Activated T-cell treated with anti-CD3 and anti-CD28 coated beads for 48 hours (primary cell): Measurements from ENCODE around the gene MUC4.
A peak's percentile ranks its signal among the peaks of the same experiment; 100 is the strongest.
"Not testable (repeated sequence)": the region's sequence is repeated elsewhere in the genome, so short reads cannot be mapped to it uniquely, and the experiment has no call there.

Experiments
- DNase-seq: peaks from one replicate; pipeline ENCODE4 v3.0.0-alpha.2; 2020; ENCODE audit warnings: low read depth

Gene MUC4

DNA sequence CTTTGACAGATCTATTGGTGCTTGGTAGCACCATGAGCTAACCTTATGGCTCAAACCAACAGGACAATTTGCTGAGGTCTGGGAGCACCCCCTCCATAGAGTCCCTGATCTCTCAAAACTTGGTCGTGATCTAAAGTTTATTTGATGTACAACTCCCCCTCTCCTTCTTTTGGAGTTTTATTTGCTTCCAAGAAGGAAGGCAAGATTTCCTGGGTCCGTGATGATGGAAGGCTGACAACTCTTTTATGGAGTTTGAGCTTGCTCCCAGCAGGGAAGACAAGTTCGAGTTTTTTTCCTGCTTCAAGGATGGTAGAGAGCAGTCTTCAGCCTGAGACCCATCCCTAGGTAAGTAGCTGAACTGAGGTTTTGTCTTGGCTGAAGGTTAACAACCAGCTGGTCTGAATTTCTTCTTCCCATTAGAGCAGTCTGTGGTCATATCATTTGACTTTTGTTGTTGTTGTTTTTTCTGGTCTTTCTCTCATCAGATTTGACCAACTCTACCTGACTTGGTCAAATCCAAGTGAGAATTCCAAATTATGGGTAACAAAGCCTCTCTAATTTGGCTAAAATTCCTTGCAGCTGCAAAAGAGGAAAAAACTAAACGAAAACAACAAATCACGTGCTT lies 93.8 kb downstream of the MUC4 start:
- DNase-seq = no peak

DNA sequence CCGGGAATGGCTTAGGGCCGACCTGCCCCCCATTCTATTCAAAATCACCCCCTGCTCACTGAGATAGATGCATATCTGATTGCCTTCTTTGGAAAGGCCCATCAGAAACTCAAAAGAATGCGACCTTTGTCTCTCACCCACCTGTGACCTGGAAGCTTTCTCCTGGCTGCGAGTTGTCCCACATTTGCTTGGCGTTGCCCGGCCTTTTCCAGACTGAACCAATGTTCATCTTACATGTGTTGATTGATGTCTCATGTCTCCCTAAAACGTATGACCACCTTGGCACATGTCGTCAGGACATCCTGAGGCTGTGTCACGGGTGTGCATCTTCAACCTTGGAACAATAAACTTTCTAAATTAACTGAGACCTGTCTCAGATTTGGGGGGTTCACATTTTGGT lies 94.3 kb downstream of the MUC4 start:
- no peak for DNase-seq

DNA sequence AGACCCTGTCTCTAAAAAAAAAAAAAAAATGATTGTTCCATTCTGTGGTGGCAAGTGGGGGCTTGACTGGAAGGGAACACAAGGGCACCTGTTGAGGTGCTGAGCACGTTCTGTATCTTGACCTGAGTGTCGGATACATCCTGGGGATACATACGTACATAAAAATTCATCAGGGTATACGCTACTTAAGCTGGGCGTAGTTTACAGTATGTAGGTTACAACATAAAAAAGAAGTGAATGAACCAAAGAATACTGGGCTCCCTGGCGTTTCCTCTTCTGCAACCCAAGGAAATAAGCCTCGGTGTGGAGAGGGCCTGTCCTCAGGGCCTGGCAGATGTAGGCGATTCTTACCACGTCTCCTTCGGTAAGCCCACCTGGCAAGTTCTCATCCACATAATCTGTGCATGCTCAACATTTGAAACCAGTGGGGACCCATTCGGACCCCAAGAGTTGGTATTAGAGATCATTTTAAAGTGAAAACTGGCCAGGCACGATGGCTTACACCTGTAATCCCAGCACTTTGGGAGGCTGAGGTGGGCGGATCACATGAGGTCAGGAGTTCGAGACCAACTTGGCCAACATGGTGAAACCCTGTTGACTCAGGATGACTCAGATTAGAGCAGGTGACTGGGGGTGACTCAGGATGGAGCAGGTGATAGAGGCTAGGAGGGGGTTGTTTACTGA lies 96.0 kb downstream of the MUC4 start:
- peak; percentile 43 for DNase-seq

DNA sequence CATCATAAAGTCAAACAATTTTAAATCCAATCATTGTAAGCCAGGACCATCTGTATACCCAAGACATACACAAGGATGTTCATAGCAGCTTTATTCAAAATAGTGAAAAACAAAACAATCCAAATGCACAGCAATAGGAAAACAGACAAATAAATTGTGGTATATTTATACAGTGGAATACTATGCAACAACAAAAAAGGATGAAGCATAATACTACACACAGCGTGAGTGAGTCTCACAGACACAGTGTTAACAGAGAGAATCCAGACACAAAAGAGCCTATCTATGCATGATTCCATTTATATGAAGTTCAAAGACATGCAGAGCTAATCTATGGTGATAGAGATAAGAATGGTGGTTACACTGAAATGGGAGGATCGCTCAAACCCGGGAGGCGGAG lies 96.6 kb downstream of the MUC4 start:
- no peak for DNase-seq

DNA sequence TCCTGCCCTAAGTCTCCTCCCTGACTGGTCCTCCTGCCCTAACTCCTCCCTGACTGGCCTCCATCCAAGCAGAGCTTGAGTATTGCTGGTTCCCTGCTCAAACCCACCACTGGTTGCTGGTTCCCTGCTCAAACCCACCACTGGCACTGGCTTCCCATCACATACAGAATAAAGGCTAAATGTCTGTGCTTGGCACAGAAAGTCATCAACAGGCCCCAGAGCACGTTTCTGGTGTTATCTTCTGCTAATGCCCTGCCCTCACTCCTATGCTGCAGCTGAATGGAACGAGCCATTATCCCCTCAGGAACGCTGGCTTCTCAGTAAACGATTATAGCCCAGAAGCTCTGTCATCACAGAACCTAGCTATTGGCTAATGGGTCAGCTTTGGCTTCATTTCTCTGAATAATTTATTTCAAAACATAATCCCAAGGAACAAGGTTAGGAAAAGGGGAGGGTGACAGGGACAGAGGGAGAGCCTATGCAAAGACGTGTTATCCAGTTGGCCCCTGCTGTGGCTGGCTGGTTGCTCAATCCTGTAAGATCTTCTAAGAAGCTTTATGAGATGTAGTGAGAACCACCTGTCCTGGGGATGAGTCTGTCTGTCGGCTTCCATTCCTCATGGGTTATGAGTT lies 97.2 kb downstream of the MUC4 start:
- DNase-seq = no peak

DNA sequence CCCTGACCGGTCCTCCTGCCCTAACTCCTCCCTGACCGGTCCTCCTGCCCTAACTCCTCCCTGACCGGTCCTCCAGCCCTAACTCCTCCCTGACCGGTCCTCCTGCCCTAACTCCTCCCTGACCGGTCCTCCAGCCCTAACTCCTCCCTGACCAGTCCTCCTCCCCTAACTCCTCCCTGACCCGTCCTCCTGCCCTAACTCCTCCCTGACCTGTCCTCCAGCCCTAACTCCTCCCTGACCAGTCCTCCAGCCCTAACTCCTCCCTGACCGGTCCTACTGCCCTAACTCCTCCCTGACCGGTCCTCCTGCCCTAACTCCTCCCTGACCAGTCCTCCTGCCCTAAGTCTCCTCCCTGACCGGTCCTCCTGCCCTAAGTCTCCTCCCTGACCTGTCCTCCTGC lies 98.6 kb downstream of the MUC4 start:
- DNase-seq = not testable (repeated sequence)

DNA sequence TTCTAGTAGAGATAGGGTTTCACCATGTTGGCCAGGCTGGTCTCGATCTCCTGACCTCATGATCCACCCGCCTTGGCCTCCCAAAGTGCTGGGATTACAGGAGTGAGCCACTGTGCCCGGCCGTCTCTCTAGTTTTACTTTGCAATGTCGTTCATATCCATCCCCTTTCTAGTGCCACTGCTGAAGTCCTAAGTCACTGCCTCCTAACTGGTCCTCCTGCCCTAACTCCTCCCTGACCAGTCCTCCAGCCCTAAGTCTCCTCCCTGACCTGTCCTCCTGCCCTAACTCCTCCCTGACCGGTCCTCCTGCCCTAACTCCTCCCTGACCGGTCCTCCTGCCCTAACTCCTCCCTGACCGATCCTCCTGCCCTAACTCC lies 99.2 kb downstream of the MUC4 start:
- DNase-seq = not testable (repeated sequence)

DNA sequence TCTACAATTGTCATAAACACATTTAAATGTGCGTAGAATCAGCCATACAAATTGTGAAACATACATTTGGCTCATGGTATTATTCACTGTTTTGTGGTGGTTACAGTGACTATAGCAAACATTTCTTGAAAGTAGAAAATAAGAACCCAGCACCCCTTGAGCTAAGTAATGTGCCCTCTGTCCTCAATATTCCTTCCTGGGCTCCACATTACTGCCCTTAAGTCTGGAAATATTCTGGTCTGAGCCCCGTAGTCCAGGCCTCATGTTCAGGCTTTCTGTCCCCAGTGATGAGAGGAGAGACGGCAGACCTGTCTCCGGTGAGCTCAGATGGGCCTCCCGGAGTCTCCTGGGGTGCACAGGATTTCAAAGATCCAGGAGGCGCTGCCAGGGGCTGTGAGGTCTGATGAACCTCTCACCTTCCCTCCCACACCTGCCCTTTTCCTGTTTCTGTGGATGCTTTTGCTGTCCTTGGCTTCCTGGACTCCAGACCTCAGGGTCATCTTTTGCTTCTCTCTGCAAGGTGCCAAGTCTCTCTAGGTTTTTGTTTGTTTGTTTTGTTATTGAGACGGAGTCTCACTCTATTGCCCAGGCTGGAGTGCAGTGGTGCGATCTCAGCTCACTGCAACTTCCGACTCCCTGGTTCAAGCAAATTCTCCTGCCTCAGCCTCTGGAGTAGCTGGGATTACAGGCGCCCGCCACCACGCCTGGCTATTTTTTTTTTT lies 99.8 kb downstream of the MUC4 start:
- DNase-seq = no peak

DNA sequence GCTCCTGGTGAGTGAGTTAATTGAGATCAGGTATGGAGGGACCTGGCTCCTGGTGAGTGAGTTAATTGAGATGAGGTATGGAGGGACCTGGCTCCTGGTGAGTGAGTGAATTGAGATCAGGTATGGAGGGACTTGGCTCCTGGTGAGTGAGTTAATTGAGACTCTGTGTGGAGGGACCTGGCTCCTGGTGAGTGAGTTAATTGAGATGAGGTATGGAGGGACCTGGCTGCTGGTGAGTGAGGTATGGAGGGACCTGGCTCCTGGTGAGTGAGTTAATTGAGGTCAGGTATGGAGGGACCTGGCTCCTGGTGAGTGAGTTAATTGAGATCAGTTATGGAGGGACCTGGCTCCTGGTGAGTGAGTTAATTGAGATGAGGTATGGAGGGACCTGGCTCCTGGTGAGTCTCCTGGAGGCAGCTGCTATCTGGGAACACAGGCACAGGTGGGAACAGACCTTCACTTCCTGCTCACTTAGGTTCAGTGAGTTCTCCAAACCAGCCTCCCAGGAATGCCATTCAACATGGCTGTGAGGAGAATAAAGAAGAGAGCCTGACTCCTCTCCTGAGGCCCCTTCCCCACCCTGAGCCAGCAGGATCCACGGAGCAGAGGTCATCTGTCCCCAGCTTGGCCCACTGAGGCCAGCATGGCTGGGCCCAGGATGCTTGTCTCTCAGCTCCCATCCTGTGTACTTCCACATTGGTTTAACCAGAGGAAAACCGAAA lies 100.5 kb downstream of the MUC4 start:
- DNase-seq = not testable (repeated sequence)

DNA sequence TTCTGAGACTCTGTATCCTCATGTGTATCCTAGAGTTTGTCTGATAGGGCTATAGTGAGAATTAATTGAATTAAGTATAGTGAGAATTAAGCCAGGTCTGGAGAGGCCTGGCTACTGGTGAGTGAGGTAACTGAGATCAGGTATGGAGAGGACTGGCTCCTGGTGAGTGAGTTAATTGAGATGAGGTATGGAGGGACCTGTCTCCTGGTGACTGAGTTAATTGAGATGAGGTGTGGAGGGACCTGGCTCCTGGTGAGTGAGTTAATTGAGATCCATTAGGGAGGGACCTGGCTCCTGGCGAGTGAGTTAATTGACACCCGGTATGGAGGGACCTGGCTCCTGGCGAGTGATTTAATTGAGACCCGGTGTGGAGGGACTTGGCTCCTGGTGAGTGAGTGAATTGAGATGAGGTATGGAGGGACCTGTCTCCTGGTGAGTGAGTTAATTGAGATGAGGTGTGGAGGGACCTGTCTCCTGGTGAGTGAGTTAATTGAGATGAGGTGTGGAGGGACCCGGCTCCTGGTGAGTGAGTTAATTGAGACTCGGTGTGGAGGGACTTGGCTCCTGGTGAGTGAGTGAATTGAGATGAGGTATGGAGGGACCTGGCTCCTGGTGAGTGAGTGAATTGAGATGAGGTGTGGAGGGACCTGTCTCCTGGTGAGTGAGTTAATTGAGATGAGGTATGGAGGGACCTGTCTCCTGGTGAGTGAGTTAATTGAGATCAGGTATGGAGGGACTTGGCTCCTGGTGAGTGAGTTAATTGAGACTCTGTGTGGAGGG lies 101.4 kb downstream of the MUC4 start:
- DNase-seq = not testable (repeated sequence)

DNA sequence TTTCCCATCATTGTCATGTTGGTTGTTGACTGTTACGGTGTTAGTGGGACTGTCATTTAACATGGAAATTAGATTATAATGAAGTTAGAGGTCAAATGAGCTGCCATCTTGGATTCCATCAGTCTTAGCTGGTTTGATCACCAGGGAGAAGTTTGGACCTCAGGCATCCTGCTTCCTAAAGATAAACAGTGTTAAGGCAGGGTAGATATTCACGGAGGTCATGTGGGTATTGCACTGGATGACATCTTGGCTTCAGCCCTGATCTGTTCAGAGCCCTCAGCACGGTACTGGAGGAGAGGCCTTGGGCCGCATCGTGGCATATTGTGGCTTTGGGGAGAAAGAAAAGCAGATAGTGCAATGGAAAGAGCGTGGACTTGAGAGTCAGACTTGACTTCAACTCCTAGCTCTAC lies 102.0 kb downstream of the MUC4 start:
- no peak for DNase-seq

DNA sequence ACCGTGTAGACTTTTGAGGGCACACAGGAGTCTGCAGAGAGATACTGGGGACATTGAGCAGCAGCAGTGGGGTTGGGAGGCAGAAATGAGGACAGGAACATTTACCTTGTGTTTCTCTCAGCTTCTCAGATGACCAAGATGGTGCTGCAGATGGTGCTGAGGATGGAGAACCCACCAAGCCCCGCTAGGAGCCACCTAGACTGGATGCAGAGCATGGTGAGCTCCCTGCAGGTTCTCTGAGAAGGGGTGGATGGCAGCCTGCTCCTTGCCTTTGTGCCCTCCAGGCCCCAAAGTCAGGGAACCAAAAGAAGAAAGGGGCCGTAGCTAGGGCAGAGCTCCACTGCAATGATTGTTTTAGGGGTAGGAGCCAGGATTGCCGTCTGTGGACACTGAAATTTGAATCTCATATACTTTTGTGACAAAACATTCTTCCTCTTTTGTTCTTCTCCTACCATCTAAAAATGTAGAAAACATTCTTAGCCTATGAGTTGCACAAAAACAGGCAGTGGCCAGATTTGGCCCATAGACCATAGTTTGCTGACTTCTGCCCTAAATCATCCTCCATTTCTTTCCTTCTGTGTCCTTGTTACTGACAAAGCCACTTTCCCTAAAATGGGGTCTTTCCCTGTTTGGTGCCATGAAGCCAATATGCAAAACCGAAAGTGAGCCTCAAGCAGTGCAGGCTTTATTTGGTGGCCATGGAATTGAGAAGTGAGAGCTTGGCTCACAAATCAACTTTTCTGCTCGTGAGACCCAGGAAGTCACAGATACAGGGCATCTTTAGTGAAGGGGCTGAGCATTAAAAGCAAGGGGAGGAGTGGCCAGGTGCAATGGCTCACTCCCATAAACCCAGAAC lies 102.9 kb downstream of the MUC4 start:
- no peak for DNase-seq

DNA sequence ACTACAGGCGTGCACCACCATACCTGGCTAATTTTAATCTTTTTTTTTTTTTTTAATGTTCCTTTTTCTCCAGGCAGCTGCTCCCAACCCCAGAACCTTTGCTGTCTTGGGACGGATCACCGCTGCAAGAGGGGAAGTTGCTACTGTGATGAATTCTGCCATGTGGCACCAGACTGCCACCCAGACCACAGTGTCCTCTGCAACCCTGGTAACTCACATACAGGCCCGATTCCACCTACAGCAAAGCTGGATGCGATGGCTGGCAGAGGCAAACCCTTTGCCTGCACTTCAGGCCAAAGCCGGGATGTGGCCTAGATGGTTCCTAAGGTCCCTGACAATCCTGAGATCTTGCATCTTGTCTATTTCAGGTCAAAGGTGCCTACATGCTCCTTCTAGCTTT lies 103.7 kb downstream of the MUC4 start:
- DNase-seq = no peak

DNA sequence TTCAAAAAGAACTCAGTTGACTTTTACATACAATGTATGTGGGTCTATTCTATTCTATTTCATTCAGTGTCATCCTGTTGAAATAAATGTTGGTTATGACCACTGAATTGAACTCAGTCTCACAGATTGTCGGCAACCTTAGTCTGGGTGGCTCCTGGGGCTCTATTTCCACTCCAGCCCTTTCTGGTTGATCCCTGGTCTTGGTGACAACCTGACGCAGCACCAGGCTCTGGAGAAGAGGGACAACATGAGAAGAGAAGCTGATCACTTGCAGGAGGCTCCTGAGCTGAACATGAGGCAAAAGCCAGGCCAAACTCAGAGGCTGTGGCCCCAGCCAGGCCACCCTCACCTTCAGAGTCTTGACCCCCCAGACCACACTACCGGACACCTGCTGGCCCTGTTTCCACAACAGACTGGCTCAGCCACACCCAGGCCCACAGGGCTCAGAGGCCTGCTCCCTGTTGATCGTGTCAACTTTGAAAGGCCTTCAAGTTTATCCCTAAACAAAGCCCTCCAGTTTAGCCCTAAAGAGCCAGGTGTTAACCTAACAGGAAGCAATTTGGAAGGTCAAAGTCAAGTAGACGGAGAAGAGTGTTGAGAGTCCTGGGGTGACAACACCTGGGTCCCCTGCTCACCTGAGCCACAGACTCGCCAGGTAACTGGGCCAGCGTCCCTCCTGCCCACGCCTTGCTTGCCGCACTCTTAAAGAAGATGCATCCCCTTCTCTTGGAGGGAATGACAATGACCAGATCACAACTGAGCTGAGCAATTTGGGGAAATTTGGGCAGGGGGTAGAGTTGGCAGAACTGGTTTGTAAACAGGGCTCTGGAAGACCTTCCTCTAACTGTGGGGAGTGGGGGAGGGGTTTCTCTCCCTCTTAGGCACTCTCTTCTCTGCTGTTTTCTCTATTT lies 106.4 kb downstream of the MUC4 start:
- no peak for DNase-seq

DNA sequence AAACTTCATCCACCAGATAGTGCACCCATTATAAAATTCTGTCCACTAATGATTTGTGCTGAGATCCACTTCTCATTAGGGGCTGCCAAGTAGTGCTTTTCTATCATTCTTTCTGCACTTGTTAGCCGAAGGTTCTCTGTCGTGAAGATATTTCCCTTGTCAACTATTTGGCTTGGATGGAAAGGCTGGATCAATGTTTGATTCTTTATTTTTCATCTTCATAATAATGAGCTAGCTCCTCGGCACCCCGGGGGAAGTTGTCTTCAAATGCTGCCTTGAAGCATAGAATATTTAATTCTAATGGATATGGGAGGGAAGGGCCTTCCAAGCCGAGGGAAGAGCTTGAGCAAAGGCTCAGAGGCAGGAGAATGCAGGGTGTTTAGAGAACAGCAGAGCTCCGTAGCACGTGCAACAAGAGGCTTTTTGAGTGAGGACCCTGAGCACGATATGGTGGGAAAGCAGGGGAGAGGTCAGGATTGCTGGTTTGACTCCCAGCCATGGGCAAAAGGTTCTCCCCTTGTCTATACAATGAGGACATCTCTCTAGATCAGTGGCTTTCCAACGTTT lies 107.2 kb downstream of the MUC4 start:
- DNase-seq = no peak

DNA sequence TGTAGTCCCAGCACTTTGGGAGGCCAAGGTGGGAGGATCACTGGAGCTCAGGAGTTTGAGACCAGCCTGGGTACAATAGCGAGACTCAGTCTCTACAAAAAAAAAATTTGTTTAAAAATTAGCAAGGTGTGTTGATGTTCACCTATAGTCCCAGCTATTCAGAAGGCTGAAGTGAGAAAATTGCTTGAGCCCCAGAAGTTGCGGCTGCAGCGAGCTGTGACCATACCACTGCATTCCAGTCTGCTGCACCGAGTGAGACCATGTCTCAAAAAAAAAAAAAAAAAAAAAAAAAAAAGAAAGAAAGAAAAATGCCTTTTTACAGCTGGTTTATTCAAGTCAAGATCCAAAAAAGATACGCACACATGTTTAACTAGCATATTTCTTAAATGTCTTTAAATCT lies 108.0 kb downstream of the MUC4 start:
- no peak for DNase-seq

DNA sequence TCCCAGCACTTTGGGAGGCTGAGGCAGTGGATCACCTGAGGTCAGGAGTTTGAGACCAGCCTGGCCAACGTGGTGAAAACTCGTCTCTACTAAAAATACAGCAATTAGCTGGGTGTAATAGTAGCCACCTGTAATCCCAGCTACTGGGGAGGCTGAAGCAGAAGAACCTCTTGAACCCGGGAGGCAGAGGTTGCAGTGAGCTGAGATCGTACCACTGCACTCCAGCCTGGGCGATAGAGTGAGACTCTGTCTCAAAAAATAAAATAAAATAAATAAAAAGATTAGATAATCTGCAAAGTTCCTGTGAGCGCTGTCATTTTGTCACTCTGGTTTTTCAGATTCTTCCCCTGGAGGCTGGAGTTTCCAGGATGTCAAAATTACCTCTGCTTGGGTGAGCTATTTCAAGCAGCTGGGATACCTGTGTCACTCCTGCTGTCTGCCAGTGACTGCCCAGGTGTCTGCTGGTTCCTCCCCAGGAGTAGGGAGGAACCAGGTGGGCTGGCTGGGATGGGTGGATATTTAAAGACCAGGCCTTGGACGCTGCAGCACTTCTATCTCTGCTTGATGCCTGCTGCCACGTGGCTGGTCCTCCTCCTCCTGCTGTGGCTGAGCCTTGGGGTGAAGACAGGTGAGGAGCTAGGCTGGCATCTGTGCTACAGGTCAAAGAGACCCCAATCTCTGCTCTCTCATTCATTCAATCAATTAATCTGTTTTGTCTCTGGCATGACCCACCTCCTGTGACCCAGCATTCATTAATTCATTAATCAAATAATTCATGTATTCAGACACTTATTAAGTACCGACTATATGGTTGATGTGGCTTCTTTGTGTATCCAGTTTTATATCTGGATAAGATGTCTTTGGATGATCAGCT lies 110.5 kb downstream of the MUC4 start:
- no peak for DNase-seq

DNA sequence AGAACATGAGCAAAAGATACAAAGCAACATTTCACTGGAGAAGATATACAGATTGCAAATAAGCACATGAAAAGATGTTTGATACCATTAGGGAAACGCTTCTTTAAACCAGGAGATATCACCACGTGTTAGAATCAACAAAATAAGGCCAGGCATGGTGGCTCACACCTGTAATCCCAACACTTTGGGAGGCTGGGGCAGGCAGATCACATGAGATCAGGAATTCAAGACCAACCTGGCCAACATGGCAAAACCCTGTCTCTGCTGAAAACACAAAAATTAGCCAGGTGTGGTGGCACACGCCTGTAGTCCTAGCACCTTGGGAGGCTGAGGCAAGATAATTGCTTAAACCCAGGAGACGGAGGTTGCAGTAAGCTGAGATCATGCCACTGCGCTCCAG lies 111.4 kb downstream of the MUC4 start:
- no peak for DNase-seq
